GM21515 (cell line): ENCODE data around the gene C2.
A peak's percentile ranks its signal among the peaks of the same experiment; 100 is the strongest.

ENCODE experiments used
- ATAC-seq: cut with Tn5 transposase; IDR thresholded peaks from one replicate; pipeline ENCODE4 v1.9.1; 2021; ENCODE audit not compliant: unreplicated experiment

C2 gene

GRCh38 chr6:31927242-31927862, at the start of gene C2:
TSS of gene C2 (plus strand) at chr6:31927717. CDS start at chr6:31927753, 36 bp downstream.
- no peak for ATAC-seq

- no peak for ATAC-seq
Measured at GRCh38 chr6:31878222-31878621, 49.3 kb upstream of the C2 start.

GRCh38 chr6:31878726-31879125, 48.8 kb upstream of the C2 start, which contains the start of gene SLC44A4:
TSS of gene SLC44A4 (minus strand) at chr6:31878997. CDS start at chr6:31878980, 17 bp downstream.
- no peak for ATAC-seq

GRCh38 chr6:31879143-31879542, 48.4 kb upstream of the C2 start:
- ATAC-seq = no peak

- ATAC-seq = no peak
Measured at GRCh38 chr6:31879901-31880300, 47.6 kb upstream of the C2 start.

- no peak for ATAC-seq
Measured at GRCh38 chr6:31880616-31881015, 46.9 kb upstream of the C2 start.

GRCh38 chr6:31881136-31881859, 46.2 kb upstream of the C2 start:
- ATAC-seq = no peak

GRCh38 chr6:31882344-31882743, 45.2 kb upstream of the C2 start:
- no peak for ATAC-seq

- ATAC-seq = no peak
Measured at GRCh38 chr6:31883676-31884075, 43.8 kb upstream of the C2 start.

GRCh38 chr6:31884528-31885035, 42.9 kb upstream of the C2 start:
- no peak for ATAC-seq

GRCh38 chr6:31886541-31886991, 41.0 kb upstream of the C2 start:
- ATAC-seq = no peak

GRCh38 chr6:31887173-31888007, 40.1 kb upstream of the C2 start:
- ATAC-seq = no peak

- no peak for ATAC-seq
Measured at GRCh38 chr6:31888276-31889258, 39.0 kb upstream of the C2 start.

- ATAC-seq = no peak
Measured at GRCh38 chr6:31889331-31889972, 38.1 kb upstream of the C2 start.

GRCh38 chr6:31892821-31893220, 34.7 kb upstream of the C2 start:
- no peak for ATAC-seq

- ATAC-seq = no peak
Measured at GRCh38 chr6:31896493-31896855, 31.0 kb upstream of the C2 start.

GRCh38 chr6:31896856-31897611, 30.5 kb upstream of the C2 start:
- ATAC-seq = no peak

- peak; percentile 47 for ATAC-seq
Measured at GRCh38 chr6:31897612-31898382, 29.7 kb upstream of the C2 start, which contains the start of gene EHMT2. TSS of gene EHMT2 (minus strand) at chr6:31897698. CDS start at chr6:31897677, 21 bp downstream.
